Keratinocyte (primary cell): Measurements from ENCODE around the gene HOXB5.

Source experiments
- CTCF ChIP-seq, 3 experiments: IDR thresholded peaks in 1 of 3; conservative IDR thresholded peaks in 1 of 3; optimal IDR thresholded peaks in 1 of 3; 2 replicates in 2 of 3; 3 replicates in 1 of 3; pipeline versions ENCODE3 to v1.5.1; 2011; ENCODE audit warnings: low read length in 3 of 3, mild to moderate bottlenecking in 3 of 3, moderate library complexity in 2 of 3, control low read depth in 1 of 3, inconsistent platforms in 1 of 3; ENCODE audit not compliant: insufficient read depth in 2 of 3; ENCODE audit errors: extremely low read depth in 1 of 3
- EZH2 ChIP-seq: IDR thresholded peaks from one replicate; pipeline ENCODE4 v1.6.1; 2012; ENCODE audit warnings: inconsistent platforms, mild to moderate bottlenecking, low read length, moderate library complexity

DNA sequence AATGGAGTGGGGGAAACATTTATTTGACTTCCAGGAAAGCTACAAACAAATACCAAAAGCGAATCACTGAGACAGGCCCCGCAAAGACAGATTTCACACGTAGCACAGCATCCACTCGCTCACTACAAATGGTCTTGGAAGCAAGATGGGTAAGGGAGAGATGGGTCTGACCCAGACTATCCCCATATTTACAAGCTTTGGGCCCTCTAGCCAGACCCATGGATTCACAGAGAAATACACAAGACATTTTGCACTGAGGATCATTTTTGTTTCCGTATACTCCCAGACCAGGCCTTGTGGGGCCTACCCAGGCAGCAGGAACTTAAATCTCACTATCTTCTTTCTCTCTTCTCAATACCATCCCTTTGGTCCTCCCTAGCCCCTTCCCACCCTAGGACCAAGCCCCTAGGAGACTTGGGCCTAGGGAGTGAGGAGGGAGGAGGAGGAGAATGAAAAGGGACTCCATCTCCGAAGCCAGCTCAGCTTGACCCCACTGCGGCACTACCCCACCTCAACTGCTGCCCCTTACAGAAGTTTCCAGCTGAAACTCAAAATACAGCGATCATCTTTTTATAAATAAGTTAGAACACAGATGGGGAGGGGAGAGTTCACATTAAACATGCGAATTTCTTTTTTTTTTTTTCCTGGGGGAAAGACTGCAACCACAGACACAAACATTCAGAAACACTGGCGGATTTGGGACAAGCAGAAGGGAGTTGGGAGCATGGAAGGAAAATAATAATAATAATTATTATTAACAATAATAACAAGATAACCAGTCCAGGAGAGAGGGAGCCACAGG lies 2.1 kb downstream of the HOXB5 start:
- TF ChIP-seq CTCF (optimal IDR thresholded peaks at IDR 0.05 in 1 of 3, IDR thresholded peaks at IDR 0.05 in 1 of 3, conservative IDR thresholded peaks at IDR 0.05 in 1 of 3; ENCODE audit: extremely low read depth in 1 of 3, insufficient read depth in 2 of 3, low read length in 3 of 3) (no peak), EZH2 (no peak)
